Adrenal gland (tissue), 12 donors: ENCODE data around the gene ARG2. TPM values are rescaled to one million over a fixed set of nuclear protein-coding genes. Genes with fewer than 3 reads are reported as not detected.
A peak's percentile ranks its signal among the peaks of the same experiment; 100 is the strongest.

Experiments
- DNase-seq, 7 donors: peaks; one replicate each; pipeline ENCODE4 v3.0.0-alpha.2; 2019 to 2020
- H3K27ac ChIP-seq, 5 donors: fragments of 200-600 bp; sonication (generic) in 4 of 5; 1 replicate in 3 of 5; 2 replicates in 2 of 5; pipeline versions ENCODE4 v1.5.1 to v1.8.0; 2016 to 2020; ENCODE audit warnings: mild to moderate bottlenecking in 1 of 5
- H3K27me3 ChIP-seq: fragments of 200-600 bp; 2 replicates; pipeline ENCODE4 v1.8.0; 2021
- H3K36me3 ChIP-seq, 2 donors: fragments of 200-600 bp; replicated peaks in 1 of 2; 1 replicate in 1 of 2; 2 replicates in 1 of 2; pipeline versions ENCODE4 v1.5.1 to v1.8.0; 2018 to 2022
- H3K4me1 ChIP-seq, 2 donors: fragments of 200-600 bp; replicated peaks in 1 of 2; 1 replicate in 1 of 2; 2 replicates in 1 of 2; pipeline versions ENCODE4 v1.5.1 to v1.8.0; 2018 to 2021
- H3K4me3 ChIP-seq, 4 donors: fragments of 200-600 bp; sonication (generic) in 3 of 4; one replicate each; pipeline ENCODE4 v1.5.1; 2016 to 2018
- H3K9me3 ChIP-seq, 3 donors: fragments of 200-600 bp; sonication (generic) in 1 of 3; replicated peaks in 1 of 3; 1 replicate in 2 of 3; 2 replicates in 1 of 3; pipeline versions ENCODE4 v1.5.1 to v1.8.0; 2016 to 2021
- CTCF ChIP-seq, 6 experiments: fragments of 450-650 bp in 4 of 6; fragments of 200-600 bp in 2 of 6; sonication (generic) in 1 of 6; IDR thresholded peaks; 1 replicate in 5 of 6; 2 replicates in 1 of 6; pipeline versions ENCODE4 v1.5.1 to v1.8.0; 2016 to 2021; ENCODE audit warnings: antibody characterized with exemption in 6 of 6, mild to moderate bottlenecking in 2 of 6, moderate library complexity in 1 of 6
- POLR2A ChIP-seq, 2 donors: fragments of 450-650 bp; IDR thresholded peaks; one replicate each; pipeline ENCODE4 v1.6.1; 2017; ENCODE audit warnings: antibody characterized with exemption in 2 of 2, mild to moderate bottlenecking in 2 of 2, moderate library complexity in 1 of 2
- WGBS, 4 donors: extraction: QIAGEN DNeasy Blood & Tissue Kit in 2 of 4; methylation state at CpG; one replicate each; pipeline versions ENCODE4 v1.1.5 to v1.1.7; 2013 to 2017; 5-methylcytosine and 5-hydroxymethylcytosine counted together
- intact Hi-C, 2 donors: fragments of 100-400 bp; cut with DNase I; formaldehyde crosslinking; loops; one replicate each; pipeline versions ENCODE4 v1.14.1 to v1.15.0; 2022 to 2023
- polyA plus RNA-seq, 3 donors: library from polyadenylated mRNA; stranded (reverse); fragments of 200-250 nt in 2 of 3; fragments of 350-450 nt in 1 of 3; fragmentation: Illumina TruSeq in 1 of 3; extraction: RNeasy Lipid Tissue Mini Kit (QIAGEN cat#74804) in 1 of 3; gene quantifications; one replicate each; pipeline ENCODE4 v1.2.3, GENCODE V29; 2013 to 2014
- total RNA-seq, 9 donors: library from RNA; depleted of rRNA in 4 of 9; stranded (reverse); fragments of >200 nt in 4 of 9; fragments of 120-200 nt in 1 of 9; fragmentation: NEBNext Ultra II Directional in 1 of 9; extraction: Animal tissue kit (Norgen Biotek cat#: 25700) in 1 of 9; gene quantifications; one replicate each; pipeline versions ENCODE4 v1.1.0 to v1.2.4, GENCODE V29; 2013 to 2023
- donor health status: healthy with polysubstance abuse.
- donor health status: Bipolar disorder and iron deficiency.
- donor health status: DM: yes; HTN: yes; CAD: no.
- donor health status: DM: no; HTN: no; CAD: no.
- donor health status: DM: no; HTN: no; CAD: no.
- donor health status: DM: yes; HTN: yes; CAD: no.

ARG2 gene
- total and polyA plus RNA-seq, 12 donors = 2.5 to 45.4 (median 4.5) TPM

GRCh38 chr14:67577909-67578749 lies 41.6 kb upstream of the ARG2 start:
- intact Hi-C loops = no loop called here
- peak in 1 of 7 donors; percentile 26 for DNase-seq
- no peaks in the 10 kb centered on the region for H3K4me1 ChIP-seq
- H3K4me3 ChIP-seq = no peak overlapping the region
- no peaks in the 10 kb centered on the region for H3K27me3 ChIP-seq
- H3K36me3 ChIP-seq = peaks cover 0 to 16% of the 10 kb centered on the region in 2 donors
- 83 to 88% (median 85%) methylated on average over 13 to 16 of the region's 16 CpGs for WGBS, 4 donors
- TF ChIP-seq CTCF (IDR thresholded peaks at IDR 0.05) = no peak
- TF ChIP-seq POLR2A (IDR thresholded peaks at IDR 0.05) = no peak
- H3K9me3 ChIP-seq = no peaks in the 10 kb centered on the region
- no peak overlapping the region for H3K27ac ChIP-seq

- DNase-seq = peak in 1 of 7 donors; percentile 8
- intact Hi-C loops = no loop called here
- Histone ChIP-seq H3K27ac (no peak overlapping the region), H3K9me3 (no peaks in the 10 kb centered on the region), H3K36me3 (peaks cover 0 to 16% of the 10 kb centered on the region in 2 donors), H3K4me3 (no peak overlapping the region), H3K27me3 (no peaks in the 10 kb centered on the region), H3K4me1 (no peaks in the 10 kb centered on the region)
- 80 to 89% (median 81%) methylated on average over 15 of the region's 15 CpGs for WGBS, 4 donors
- no peak for TF ChIP-seq POLR2A (IDR thresholded peaks at IDR 0.05)
Observed at GRCh38 chr14:67579040-67579439, 40.7 kb upstream of the ARG2 start.

GRCh38 chr14:67579636-67580035 lies 40.1 kb upstream of the ARG2 start:
- TF ChIP-seq CTCF (IDR thresholded peaks at IDR 0.05) = no peak
- no peak for TF ChIP-seq POLR2A (IDR thresholded peaks at IDR 0.05)
- 65 to 79% (median 77%) methylated on average over 2 to 7 of the region's 7 CpGs for WGBS, 4 donors
- Histone ChIP-seq H3K4me1 (no peaks in the 10 kb centered on the region), H3K9me3 (no peaks in the 10 kb centered on the region), H3K4me3 (no peak overlapping the region), H3K36me3 (peaks cover 0 to 16% of the 10 kb centered on the region in 2 donors), H3K27me3 (no peaks in the 10 kb centered on the region), H3K27ac (no peak overlapping the region)
- DNase-seq = peak in 1 of 7 donors; percentile 5
- intact Hi-C loops = no loop called here

GRCh38 chr14:67580336-67581171 lies 39.2 kb upstream of the ARG2 start:
- Histone ChIP-seq H3K27ac (no peak overlapping the region), H3K4me3 (no peak overlapping the region), H3K27me3 (no peaks in the 10 kb centered on the region), H3K9me3 (no peaks in the 10 kb centered on the region), H3K4me1 (no peaks in the 10 kb centered on the region), H3K36me3 (peaks cover 0 to 18% of the 10 kb centered on the region in 2 donors)
- peak in 1 of 7 donors; percentile 10 for DNase-seq
- WGBS, 4 donors = 80 to 95% (median 84%) methylated on average over 10 to 11 of the region's 11 CpGs
- intact Hi-C loops = no loop called here
- no peak for TF ChIP-seq POLR2A (IDR thresholded peaks at IDR 0.05)
- no peak for TF ChIP-seq CTCF (IDR thresholded peaks at IDR 0.05)
